ENCODE measurements around the gene KCNK7.

GRCh38 chr11:65616575-65617001 is 21.0 kb upstream of the KCNK7 start:
- TF ChIP-seq CTCF (IDR thresholded peaks at IDR 0.05; ENCODE audit: insufficient read depth, low read length, poor library complexity, severe bottlenecking) (no peak), EZH2phosphoT487 (conservative IDR thresholded peaks at IDR 0.05; ENCODE audit: low read length) (no peak)
